Bone marrow (tissue), 2 donors: Measurements from ENCODE around the gene KCNV2.
A peak's percentile ranks its signal among the peaks of the same experiment; 100 is the strongest.

Experiments used
- DNase-seq, 2 donors: peaks; one replicate each; lab custom pipeline; 2025; lab: John Stamatoyannopoulos, UW

The KCNV2 gene

DNA sequence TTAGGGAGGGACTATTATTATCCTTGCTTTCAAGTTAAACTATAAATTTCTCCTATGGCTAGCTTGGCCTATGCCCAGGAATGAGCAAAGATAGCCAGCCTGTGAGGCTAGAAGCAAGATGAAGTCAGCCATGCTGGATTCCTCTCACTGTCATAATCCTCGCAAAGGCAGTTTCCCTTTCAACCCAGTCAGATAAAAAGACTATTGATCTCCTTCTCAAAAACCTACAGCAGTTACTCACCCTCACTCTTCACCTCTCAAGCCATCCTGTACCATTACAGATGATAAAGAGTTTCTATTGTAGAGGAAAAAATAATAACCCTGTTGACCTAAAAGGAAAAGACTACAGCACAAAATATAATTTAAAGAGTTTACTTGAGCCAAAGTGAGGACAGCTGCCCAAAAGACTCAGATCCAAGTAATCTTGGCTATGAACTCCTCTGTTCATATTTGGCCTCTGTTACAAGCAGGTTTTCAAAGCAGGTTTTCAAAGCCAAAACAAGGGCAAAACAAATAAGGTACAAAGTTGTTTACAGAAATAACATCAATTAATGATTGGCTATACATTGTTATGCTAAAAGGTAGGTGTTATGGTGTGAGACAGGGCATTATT is 41.7 kb downstream of the KCNV2 start:
- no peak for DNase-seq

DNA sequence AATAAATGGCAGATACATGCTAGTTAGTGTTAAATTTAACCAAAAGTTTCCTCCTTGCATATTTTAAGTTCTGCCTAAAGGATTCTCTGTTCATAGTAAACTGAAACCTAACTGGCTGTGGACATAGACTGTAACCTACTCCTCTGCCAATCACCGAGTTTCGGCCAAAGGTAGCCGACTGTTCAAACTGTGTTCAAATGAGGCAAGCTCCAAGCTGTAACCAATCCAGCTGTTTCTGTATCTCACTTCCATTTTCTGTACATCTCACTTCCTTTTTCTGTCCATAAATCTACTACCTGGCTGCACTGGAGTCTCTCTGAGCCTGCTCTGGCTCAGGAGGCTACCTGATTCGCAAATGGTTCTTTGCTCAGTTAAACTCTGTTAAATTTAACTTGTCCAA is 44.1 kb downstream of the KCNV2 start:
- DNase-seq, result no peak

DNA sequence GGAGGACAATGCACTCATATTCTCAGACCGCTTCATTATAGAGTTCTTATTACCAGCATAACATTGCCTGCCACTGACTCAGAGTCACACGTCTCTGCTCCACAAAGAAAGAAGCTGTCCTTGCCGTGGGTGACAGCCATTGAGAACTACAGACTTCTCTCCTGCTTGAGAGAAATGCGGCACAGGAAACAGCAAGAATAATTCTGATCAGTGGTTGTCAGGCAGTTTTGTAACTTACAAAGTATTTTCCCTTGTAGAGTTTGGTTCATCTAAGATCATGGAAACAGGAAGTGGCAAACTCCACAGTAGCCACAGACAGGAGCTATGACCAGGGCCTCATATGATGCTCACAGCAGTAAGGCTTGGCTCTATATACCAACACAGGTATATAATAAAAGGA is 47.0 kb downstream of the KCNV2 start:
- DNase-seq, result peak in 1 of 2 donors; percentile 19

DNA sequence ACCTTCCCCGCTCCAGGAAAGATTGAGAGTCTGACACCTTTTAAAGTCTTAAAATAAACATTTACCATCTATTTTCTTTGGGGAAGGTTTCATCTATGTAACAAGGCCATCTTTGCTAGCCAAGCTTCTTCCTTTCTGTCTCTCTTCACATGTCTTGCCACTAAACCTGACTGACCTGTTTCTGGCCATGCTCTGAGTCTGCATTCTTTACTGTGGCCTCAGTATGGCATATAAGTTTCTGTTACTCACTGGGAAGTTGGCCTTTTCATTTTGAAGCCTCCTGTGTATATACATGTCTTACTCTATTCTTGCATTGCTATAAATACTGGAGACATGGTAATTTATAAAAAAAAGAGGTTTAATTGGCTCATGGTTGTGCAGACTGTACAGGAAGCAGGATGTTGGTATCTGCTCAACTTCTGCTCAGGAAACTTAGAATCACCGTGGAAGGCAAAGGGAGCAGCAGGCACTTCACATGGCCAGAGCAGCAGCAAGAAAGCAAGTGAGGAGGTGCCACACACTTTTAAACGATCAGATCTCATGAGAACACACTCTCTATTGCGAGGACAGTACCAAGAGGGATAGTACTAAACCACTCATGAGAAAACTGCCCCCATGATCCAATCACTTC is 48.1 kb downstream of the KCNV2 start:
- DNase-seq, result no peak

DNA sequence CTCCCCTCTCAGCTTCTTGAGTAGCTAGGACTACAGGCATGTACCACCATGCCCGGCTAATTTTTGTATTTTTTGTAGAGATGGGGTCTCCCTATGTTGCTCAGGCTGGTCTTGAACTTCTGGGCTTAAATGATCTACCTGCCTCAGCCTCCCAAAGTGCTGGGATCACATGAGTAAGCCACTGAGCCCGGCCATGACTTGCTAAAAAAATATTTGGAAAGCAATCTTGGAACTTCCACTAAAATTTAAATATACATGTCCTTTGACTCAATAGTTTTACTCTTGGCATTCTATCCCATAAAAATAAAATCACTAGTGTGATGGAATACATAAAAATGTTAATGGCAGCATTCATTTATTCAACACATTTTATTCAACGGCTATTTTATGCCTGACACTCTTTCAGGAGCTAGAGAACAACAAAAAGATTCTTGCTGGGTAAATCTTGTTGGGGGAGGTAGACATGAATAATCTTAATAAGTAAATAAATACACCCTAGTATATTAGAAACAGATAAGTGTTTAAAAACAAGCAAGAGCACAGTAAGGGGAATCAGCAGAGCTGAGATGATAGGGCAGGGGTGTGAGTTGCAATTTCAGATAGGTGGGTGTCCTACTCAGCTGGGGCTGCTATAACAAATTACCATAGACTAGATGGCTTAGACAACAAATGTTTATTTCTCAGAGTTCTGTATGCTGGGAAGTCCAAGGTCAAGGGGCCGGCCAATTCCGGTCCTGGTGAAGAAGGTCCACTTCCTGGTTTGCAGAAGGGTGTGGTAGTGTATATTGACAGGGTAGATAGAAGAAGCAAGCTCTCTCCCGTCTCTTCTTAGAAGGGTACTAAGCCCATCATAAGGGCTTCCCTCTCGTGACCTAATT is 50.7 kb downstream of the KCNV2 start:
- DNase-seq, result no peak

DNA sequence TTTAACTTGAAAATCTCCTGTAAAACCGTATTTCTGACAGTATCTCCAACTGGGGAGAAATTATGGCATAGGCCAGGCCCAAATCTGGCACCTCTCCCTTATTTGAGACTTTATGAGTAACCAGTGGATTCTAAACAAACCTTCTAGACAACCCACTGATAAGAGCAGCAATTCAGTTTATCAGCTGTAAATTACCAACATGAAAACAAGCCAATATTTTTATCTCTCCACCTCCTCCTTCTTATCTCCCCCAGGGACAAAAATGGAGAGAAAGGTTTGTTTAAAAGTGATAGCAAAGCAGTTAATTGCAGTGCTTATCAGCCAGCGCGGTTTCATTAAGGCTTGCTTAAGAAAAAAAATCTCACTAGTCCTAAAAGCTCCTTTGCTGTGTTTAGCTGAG is 53.8 kb downstream of the KCNV2 start:
- DNase-seq, result no peak

DNA sequence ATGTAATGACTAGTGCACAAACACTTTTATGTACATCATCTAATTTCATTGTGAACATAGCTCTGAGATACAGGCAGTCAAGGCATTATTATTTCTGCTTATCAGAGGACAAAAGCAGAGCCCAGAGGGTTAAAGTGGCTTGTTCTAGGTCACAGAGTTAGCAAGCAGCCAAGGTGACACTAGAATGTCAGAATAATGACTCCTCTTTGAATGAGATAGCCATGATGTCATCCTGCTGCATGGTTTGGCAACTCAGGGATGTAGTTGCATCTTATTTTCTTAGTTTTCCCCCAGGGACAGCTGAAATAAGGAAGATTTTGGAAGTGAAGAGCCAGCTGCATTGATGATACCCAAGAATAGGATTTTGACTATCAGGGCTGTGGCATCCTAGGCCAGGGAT is 54.4 kb downstream of the KCNV2 start:
- DNase-seq, result no peak

DNA sequence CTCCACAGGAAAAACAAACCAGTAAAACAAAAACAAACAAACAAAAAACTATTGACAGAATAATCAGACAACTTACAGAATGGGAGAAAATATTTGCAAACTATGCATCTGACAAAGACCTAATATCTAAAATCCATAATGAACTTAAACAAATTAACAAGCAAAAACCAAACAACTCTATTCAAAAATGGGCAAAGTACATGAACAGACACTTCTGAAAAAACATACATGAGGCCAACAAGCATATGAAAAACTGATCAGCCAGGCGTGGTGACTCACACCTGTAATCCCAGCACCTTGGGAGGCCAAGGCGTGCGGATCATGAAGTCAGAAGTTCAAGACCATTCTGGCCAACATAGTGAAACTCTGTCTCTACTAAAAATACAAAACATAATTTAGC is 60.1 kb downstream of the KCNV2 start:
- no peak for DNase-seq

DNA sequence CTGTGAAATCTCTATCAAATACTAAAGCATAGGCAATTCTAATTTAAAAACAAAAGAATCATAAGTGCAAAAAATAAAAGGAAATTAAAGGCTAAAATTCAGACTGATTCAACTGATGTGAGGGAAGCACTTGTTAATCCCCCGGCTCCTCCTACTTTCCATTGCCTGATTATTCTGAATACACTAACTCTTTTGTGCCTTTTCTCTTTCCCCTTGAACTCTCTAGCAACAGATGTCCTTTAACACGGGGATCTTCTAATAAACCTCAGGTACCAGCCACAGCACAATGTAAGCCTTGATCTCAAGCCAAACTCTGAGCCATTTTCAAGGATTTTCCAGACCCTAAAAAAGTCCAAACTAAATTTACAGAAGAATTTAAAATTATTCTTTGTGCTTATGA is 61.5 kb downstream of the KCNV2 start:
- DNase-seq, result no peak
